GM12801 (cell line): Measurements from ENCODE around the gene HOXA2.

Experiments
- TF ChIP-seq, protein P1 (sequence below): IDR thresholded peaks from one replicate; pipeline ENCODE4 v1.5.1; 2011; ENCODE audit warnings: control low read depth; ENCODE audit not compliant: insufficient read length; ENCODE audit errors: extremely low read depth

HOXA2 gene

DNA sequence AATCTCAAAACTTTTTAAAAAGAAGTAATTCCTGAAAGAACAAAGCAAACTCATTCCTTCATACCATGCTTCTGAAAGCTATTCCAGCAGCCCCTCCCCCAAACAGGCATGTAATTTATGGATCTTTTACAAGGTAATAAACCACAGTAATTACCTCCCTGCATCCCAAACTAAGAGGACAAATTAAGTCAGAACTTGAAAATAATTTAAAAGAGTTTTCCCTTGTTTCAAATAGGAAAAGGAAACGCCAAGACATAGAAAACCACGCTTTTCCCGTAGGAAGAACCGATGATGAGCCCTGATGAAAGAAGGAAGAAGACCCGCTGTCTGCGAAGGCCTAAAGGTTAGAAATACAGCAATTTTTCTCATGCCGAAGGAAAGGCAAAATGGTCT lies 19.2 kb upstream of the HOXA2 start:
- TF ChIP-seq, protein P1, sequence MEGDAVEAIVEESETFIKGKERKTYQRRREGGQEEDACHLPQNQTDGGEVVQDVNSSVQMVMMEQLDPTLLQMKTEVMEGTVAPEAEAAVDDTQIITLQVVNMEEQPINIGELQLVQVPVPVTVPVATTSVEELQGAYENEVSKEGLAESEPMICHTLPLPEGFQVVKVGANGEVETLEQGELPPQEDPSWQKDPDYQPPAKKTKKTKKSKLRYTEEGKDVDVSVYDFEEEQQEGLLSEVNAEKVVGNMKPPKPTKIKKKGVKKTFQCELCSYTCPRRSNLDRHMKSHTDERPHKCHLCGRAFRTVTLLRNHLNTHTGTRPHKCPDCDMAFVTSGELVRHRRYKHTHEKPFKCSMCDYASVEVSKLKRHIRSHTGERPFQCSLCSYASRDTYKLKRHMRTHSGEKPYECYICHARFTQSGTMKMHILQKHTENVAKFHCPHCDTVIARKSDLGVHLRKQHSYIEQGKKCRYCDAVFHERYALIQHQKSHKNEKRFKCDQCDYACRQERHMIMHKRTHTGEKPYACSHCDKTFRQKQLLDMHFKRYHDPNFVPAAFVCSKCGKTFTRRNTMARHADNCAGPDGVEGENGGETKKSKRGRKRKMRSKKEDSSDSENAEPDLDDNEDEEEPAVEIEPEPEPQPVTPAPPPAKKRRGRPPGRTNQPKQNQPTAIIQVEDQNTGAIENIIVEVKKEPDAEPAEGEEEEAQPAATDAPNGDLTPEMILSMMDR, result no peak

DNA sequence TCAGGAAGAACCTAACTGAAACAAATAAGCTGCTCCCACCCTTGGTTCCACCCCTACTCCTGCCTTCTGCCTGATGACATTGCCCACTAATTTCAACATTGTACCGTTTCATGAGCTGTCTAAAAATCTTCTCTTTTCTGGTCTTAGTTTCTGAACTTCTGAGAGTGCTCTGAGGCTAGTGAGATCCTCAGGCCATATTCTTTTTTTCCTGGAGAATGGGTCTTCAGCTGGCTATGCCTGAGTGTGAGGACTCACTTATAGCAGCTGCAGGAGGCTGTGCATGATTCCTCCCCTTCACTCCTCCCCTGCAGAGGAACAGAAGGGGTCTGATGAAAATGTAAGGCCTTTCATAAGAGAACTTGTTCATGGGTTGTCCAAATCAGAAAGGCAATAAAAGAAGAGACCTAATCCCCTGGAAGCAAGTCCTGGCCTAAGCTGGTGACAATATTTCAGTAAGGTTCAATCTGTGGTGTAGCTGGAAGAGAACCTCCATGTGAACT lies 17.0 kb upstream of the HOXA2 start:
- TF ChIP-seq, protein P1, result no peak

DNA sequence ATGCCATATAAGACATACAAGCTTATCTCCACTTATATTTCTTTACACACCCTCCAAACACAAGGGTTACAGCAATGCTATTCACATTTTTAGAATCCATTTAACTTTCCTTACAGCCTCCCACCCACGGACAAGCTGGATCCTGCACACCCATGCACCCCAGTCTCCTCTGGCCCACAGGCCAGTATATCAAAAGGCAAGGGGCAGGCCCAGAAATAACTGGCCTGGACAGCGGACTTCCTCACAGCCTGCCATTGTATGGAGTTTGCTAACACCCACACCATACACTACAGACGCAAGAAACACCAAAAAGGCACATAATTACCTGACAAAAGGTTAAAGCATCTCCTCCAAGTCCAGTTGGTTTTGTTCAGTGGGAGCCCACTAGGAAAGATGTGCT lies 16.1 kb upstream of the HOXA2 start:
- TF ChIP-seq, protein P1, result no peak

DNA sequence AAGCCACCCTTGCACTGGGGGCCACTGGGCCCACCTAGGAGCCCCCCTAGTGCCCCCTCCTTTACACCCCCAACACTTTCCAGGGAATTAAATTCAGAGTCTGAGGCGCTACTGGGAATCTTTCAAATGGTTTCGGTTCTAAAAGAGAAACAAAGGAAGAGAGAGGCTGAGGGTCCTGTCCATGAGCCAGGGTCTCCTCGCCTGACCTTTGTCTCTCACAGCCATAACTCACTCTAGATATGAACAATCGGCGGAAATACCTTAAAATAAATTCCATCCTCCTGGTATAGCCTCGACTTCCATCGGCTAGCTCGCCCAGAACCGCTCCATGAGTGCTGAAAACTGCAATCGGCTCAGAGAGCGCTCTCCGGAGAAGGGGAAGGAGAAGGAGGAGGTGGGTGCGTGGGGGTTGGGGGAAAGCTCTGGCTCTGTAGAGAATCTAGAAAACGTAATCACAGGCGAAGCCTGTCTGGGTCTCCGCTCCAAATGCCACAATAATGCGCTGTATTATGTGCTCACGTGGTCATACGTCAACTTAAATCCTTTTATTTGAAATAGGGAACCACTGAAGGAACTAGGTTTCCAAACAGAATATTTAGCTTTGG lies 15.5 kb upstream of the HOXA2 start:
- TF ChIP-seq, protein P1, result no peak

DNA sequence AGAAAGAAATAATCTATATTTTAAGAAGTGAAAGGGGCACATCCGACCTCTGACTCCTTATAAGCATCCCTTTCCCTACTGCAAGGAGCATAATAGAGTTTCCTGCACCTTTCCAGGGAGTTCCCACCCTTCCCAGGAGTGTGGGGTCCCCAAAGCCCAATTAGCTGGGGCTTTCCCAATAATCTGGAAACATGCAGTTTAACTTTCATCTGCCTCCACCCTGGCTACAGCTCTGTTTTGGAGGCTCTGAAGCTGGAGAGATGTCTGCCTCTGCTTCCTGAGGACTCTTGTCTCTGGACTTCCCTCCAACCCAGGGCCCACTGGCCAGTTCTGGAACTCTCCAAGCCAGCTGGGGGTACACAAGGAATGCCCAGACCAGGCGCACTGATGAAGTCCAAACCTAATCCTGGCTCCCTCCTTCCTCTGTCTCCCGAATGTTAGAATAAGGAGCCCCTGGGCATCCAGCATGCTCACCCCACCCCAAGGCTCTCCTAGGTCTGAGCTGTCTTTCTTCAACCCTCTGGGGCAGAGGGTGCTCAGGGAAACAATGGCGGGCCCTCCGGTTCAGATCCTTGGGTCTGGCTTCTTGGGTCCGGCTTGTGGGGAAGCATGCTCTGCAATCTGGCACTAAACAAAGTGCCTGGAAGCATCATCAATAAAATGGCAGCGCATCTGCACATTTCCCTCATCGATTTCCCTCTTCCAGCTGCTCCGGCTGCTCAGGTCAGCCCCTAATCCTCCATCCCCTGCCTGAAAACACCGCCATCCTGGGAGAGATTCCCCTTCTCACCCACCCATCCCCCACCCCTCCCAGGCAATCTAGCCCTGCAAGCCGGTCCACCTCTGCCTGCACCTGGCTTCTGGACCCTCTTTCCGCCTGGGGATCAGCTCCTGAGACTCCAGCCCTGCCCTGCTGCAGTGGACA lies 14.7 kb upstream of the HOXA2 start:
- TF ChIP-seq, protein P1, result no peak

DNA sequence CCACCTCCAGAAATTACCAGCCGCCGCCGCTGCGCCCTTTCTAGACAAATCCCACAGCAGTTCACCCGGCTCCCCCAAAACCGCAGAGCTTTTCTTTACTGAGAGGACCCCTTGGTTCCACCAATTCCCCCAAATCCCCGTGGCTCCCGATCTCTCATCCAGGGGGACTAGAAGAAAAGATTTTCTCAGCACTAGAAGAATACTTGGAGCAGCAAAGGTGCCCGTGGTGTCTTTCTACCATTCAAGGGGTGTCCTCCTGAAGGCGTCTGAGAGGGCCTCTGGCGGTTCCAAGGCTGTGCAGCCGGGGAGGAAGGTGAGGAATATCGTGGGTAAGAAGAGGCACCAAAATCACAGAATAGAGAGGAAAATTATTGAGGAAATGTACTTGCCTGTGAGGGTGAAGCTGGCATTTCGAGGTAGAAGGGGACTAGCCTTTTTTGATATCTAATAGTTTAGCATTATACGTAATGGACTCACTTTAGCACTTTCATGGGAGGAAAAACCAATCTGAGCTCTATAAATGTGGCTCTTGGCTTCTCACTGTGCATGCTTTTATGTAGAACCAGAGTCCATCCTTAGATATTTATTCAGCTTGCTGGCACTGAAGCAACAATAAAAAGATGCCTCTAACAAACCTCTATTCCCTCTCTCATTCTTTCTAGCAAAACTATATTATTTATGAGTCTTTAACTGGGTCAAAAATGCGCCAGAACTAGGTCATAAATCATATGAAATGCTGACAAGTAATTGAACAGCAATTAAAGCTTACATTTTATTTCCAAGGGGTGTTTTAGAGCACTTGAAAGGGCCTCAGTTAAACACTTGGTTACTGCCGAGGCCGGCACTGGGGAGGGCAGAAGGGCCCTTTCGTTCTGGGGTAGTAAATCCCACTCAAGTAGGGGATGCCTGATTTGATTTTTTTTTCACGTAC lies 13.8 kb upstream of the HOXA2 start:
- TF ChIP-seq, protein P1, result no peak
